Stimulated activated CD8-positive, alpha-beta memory T cell treated with anti-CD3 and anti-CD28 coated beads, Interleukin-12 subunit alpha, Interleukin-12 subunit beta, amount 100 ng/mL, for 4 hours (primary cell): ENCODE measurements around the gene IFI27L1.
"Not testable (repeated sequence)": the region's sequence is repeated elsewhere in the genome, so short reads cannot be mapped to it uniquely, and the experiment has no call there.

Experiments used
- DNase-seq: peaks from one replicate; pipeline ENCODE4 v3.0.0-alpha.2; 2020; ENCODE audit warnings: low read depth

IFI27L1 gene

GRCh38 chr14:94048691-94049624, 32.2 kb upstream of the IFI27L1 start:
- no peak for DNase-seq

GRCh38 chr14:94049625-94050023, 31.5 kb upstream of the IFI27L1 start:
- DNase-seq = no peak

- no peak for DNase-seq
These were observed 30.8 kb upstream of the IFI27L1 start for GRCh38 chr14:94050231-94050880.

DNA sequence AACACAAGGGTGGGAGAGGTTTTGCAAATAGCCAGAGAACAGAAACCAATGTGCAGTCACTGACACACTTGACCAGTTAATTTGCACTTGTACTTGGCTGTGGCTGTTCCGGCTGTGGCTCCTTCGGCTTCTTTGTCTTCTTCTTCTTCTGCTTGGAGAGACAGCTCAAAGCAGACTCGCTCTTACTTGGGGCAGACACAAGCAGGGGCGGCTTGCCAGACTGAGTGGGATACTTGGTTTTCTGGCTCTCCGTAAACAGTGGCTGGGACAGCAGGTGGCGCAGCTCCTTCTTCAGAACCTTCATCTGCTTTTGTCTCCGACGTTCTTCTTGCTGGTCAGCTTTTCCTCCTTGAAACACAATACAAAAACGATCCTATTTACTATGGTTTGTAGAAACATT, 30.0 kb upstream of the IFI27L1 start:
- no peak for DNase-seq

GRCh38 chr14:94051779-94052178, 29.3 kb upstream of the IFI27L1 start:
- DNase-seq = no peak

GRCh38 chr14:94052199-94052598, 28.9 kb upstream of the IFI27L1 start:
- no peak for DNase-seq

- DNase-seq = no peak
These were observed 28.4 kb upstream of the IFI27L1 start for GRCh38 chr14:94052662-94053061.

GRCh38 chr14:94054401-94054800, 26.7 kb upstream of the IFI27L1 start:
- DNase-seq = no peak

- DNase-seq = no peak
These were observed 26.2 kb upstream of the IFI27L1 start for GRCh38 chr14:94054936-94055335.

DNA sequence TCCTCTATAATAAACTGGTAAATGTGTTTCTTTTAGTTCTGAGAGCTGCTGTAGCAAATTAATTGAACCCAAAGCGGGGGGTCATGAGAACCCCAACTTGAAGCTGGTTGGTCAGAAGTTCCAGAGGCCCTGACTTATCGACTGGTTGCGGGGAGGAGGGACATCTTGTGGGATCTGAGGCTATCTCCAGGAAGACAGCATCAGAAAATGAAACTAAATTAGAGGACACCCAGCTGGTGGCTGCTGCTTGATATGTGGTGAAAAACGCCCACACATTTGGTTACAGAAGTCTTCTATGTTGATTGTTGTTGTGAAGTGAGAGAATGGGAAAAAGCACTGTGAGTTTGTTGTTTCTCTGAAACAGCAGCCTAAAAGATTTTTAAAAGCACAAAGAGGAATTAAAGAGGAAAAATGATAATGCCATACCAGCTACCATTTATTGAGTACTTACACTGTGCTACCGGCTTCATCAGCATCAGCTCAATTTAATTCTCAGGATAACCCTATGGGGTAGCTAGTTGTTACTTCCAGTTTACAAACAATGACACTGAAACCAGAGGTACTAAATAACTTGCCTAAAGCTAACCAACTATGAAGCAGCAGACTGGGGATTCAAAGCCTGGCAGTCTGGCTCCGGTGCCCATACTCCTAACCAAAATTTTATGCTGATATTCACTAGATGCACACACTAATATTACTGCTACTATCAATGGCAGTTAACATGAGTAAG, 24.4 kb upstream of the IFI27L1 start:
- DNase-seq = no peak

GRCh38 chr14:94058128-94058673, 22.9 kb upstream of the IFI27L1 start:
- DNase-seq = no peak

DNA sequence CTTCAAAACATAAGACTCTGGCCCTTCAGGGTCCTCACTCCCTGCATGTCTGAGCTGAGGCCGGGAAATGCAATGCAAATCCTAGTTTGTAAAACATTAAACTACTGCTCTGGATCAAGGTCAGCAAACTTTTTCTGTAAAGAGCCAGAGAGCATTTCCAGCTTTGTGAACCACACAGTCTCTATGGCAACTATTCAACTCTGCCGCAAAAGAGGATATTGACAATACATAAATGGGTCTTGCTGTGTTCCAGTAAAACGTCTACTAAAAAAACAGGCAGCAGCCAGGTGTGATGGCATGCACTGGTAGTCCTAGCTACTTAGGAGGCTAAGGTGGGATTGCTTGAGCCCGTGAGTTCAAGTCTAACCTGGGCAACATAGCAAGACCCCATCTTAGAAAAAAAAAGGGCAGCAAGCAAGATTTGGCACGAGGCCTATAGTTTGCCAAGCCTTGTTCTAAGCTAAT, 22.4 kb upstream of the IFI27L1 start:
- no peak for DNase-seq

DNA sequence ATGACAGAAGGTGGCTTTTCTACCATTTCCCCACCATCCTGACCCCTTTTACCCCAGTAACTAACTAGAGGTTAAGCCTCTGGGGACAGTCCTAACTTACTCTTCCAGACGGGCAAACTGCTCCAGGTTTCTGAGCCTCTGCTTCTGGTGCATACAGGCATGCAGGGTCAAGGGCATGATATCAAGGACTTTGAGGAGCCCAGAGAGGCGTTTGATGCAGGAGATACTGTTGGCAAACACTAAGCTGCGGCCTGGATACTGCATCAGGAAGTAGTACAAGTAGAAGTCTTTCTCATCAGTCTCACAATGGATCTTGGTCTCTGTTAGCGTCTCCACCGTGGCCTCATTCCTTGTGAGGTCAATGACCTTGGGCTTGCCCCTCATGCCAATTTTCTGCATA, 21.1 kb upstream of the IFI27L1 start:
- no peak for DNase-seq

DNA sequence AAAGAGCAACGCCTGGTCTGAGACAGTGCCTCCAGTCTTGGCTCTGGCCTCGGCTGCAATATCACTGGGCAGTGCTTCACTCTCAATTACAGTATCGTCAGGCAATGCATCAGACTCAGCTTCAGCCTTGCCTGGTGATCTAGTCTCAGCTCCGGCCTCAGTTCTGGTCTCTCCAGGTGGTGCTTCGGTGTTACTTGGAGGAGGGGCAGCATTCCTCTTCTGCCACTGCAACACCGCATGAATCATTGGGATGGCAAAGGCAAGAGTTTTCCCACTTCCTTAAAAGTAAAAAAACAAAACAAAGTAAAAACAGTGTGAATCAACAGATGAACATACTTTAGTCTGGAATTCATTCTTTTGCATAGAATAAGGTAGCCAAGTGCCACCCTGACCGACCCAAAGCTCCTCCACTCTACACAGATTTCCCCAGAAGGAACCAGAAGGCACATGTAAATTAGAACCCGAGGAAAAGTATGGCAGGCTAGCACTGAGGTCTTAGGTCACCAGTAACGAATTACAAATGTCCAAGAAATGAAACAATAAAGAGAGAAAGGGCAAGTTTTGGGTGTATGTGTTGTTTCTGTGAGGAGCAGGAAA, 18.7 kb upstream of the IFI27L1 start:
- no peak for DNase-seq

DNA sequence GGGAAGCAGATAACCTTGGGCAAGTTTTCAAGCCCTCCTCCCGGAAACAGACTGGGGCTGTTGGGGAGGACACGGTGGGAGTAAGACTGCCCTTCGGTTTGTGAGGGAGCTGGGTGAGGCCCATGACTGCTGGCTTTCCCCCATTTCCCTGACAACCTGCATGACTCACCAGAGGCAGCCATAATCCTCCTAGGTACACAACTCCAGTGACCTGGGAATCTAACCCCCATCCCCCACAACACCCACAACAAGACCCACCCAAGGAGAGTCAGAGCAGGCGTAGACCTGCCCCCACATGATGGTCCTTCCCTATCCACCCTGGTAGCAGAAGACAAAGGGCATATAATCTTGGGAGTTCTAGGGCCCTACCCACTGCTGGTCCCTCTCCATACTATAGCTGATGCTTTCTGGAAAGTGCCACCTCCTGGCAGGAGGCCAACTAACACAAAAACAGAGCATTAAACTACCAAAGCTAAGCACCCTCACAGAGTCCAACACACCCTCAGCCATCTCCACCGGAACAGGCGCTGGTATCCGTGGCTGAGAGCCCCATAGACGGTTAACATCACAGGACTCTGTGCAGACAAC, 14.9 kb upstream of the IFI27L1 start:
- no peak for DNase-seq

GRCh38 chr14:94072076-94072475, 9.0 kb upstream of the IFI27L1 start:
- DNase-seq = not testable (repeated sequence)

- no peak for DNase-seq
These were observed 6.6 kb upstream of the IFI27L1 start for GRCh38 chr14:94074534-94074933.

DNA sequence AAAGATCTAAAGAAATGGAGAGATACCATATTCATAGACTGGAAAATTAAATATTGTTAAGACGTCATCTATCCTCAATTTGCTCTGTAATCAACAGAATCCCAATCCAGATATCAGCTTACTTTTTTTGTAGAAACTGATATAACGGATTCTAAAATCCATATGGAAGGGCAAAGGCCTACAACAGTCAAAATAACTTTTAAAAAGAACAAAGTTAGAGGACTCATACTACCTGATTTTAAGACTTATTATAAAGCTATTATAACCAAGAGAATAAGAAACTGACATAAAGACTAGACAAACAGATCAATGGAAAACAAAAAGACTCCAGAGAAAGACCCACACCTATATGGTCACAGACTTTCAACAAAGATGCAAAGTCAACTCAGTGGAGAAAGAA, 6.1 kb upstream of the IFI27L1 start:
- no peak for DNase-seq

DNA sequence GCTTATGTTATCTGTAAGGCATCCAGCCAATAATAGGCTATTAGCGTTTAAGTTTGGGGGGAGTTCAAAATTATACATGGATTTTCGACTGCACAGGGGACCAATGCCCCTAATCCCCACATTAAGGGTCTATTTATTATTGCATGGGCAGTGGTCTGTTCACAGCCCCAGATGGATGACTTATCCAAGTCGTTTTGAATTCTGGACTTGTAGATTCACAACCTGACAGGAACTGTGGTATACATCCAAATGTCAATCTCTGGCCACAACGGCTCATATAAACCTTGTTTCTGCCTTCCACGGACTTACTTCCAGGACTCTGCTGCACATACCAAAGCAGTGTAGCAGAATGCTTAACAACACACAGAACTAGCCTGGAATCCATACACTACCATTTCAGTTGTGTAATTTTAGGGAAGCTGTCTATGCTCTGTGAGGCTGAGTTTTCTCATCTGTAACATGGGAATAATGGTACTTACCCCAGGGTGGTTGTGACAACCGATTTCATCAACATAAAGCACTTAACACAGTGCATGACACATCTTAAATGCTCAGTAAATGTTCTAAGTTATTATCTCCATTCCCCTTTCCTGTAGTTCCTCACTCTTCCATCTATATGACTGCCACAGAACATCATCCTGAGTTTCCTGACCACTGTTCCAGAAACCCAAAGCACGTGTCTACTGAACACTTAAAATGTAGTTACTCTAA, 3.8 kb upstream of the IFI27L1 start:
- no peak for DNase-seq

- no peak for DNase-seq
These were observed 3.3 kb upstream of the IFI27L1 start for GRCh38 chr14:94077823-94078222.
